Heart left ventricle (tissue), 13 donors: ENCODE measurements around the gene EP400.

Experiments
- CTCF ChIP-seq, 12 donors: fragments of 200-600 bp; sonication (generic) in 4 of 12; IDR thresholded peaks; one replicate each; pipeline versions ENCODE4 v1.5.0 to v1.8.0; 2018 to 2022; ENCODE audit warnings: antibody characterized with exemption in 12 of 12, mild to moderate bottlenecking in 5 of 12
- POLR2A ChIP-seq, 2 donors: fragments of 450-650 bp; IDR thresholded peaks; one replicate each; pipeline ENCODE4 v1.6.1; 2017; ENCODE audit warnings: antibody characterized with exemption in 2 of 2, mild to moderate bottlenecking in 2 of 2, moderate library complexity in 2 of 2
- donor health status: ischemic (EF 13 %, LVEDD 7.1; RV severe dilation, severe dysfunction).
- donor health status: DM: no; HTN: yes; CAD: no.
- donor health status: DM: no; HTN: no; CAD: no.
- donor health status: ischemic (EF 25% LVEDD 6.9; RV normal size, moderate dysfunction).
- donor health status: ischemic (EF 25% LVEDD 5.7; RV mildly dilated, moderate dysfunction).
- donor health status: ischemic (EF 35%, LVEDD 5.7; RV mildly dilated, moderate dysfunction).
- donor health status: nonischemic (EF 11% LVEDD 7.7; RV severe dilation, severe dysfunction).
- donor health status: DM: yes; HTN: yes; CAD: no.
- donor health status: PGD.
- donor health status: ischemic (EF 29% LVEDD 5.4; RV normal size, mild dysfunction).
- donor health status: nonischemic (EF 23%, LVEDD 6.1; RV moderate dilation, normal function).

- no peak for TF ChIP-seq CTCF (IDR thresholded peaks at IDR 0.05)
- TF ChIP-seq POLR2A (IDR thresholded peaks at IDR 0.05): no peak
Measured at GRCh38 chr12:132064631-132065030, 114.9 kb downstream of the EP400 start.
